Ectodermal cell (in vitro differentiated cells): ENCODE data around the gene UST. TPM values are rescaled to one million over a fixed set of nuclear protein-coding genes. Genes with fewer than 3 reads are reported as not detected.

Experiments used
- H3K27ac ChIP-seq: 2 replicates; pipeline ENCODE4 v1.7.0; 2013; ENCODE audit warnings: mild to moderate bottlenecking, low read depth, low read length; ENCODE audit not compliant: insufficient read depth, poor library complexity, severe bottlenecking
- H3K27me3 ChIP-seq: 2 replicates; pipeline ENCODE4 v1.7.0; 2013; ENCODE audit warnings: mild to moderate bottlenecking, low read length; ENCODE audit not compliant: insufficient read depth, control insufficient read depth, poor library complexity, severe bottlenecking
- H3K36me3 ChIP-seq: one replicate; pipeline ENCODE4 v1.7.0; 2013; ENCODE audit warnings: low read length; ENCODE audit not compliant: control insufficient read depth, insufficient read depth
- H3K4me1 ChIP-seq: one replicate; pipeline ENCODE4 v1.7.0; 2013; ENCODE audit warnings: low read length; ENCODE audit not compliant: control insufficient read depth, insufficient read depth
- H3K4me3 ChIP-seq: 2 replicates; pipeline ENCODE4 v1.7.0; 2013; ENCODE audit warnings: low read depth, low read length, control low read depth; ENCODE audit not compliant: insufficient read depth
- H3K9me3 ChIP-seq: 2 replicates; pipeline ENCODE4 v1.7.0; 2013; ENCODE audit warnings: mild to moderate bottlenecking, low read length, moderate library complexity; ENCODE audit not compliant: control insufficient read depth
- whole genome bisulfite sequencing, 2 experiments: methylation state at CpG; one replicate each; pipeline ENCODE4 v1.1.7; 2013; ENCODE audit warnings: missing lambda C conversion rate in 2 of 2; 5-methylcytosine and 5-hydroxymethylcytosine counted together
- polyA plus RNA-seq, 4 experiments: library from polyadenylated mRNA; stranded (reverse); fragments of 50-300 nt; gene quantifications; one replicate each; pipeline ENCODE4 v1.2.3, GENCODE V29; 2013

The UST gene
- 37.2 TPM for polyA plus RNA-seq (2013, experiment 1 of 4)
- 37.2 TPM for polyA plus RNA-seq (2013, experiment 2 of 4)
- 28.8 TPM for polyA plus RNA-seq (2013, experiment 3 of 4)
- polyA plus RNA-seq (2013, experiment 4 of 4): 28.5 TPM

GRCh38 chr6:148746363-148747144 is at the start of gene UST:
TSS of gene UST (plus strand) at chr6:148747030. CDS start at chr6:148747431, 401 bp downstream.
- H3K27ac ChIP-seq: peak within 1 kb of the TSS; percentile 20
- 0 to 1% methylated on average over 49 to 50 of the region's 50 CpGs for WGBS, 2 experiments
- H3K36me3 ChIP-seq: no peaks in the 10 kb centered on the region
- H3K27me3 ChIP-seq: no peaks in the 10 kb centered on the region
- peaks cover 16% of the 10 kb centered on the region for H3K4me1 ChIP-seq
- peak within 1 kb of the TSS; percentile 71 for H3K4me3 ChIP-seq
- no peaks in the 10 kb centered on the region for H3K9me3 ChIP-seq

- 94 to 95% methylated on average over 26 of the region's 26 CpGs for WGBS, 2 experiments
- Histone ChIP-seq H3K27ac (no peak overlapping the region), H3K27me3 (no peaks in the 10 kb centered on the region), H3K36me3 (no peaks in the 10 kb centered on the region), H3K4me1 (no peaks in the 10 kb centered on the region), H3K4me3 (no peak overlapping the region), H3K9me3 (no peaks in the 10 kb centered on the region)
Observed at GRCh38 chr6:148697895-148698440, 48.9 kb upstream of the UST start.

GRCh38 chr6:148698671-148699180 is 48.1 kb upstream of the UST start:
- no peaks in the 10 kb centered on the region for H3K36me3 ChIP-seq
- H3K27ac ChIP-seq: no peak overlapping the region
- H3K27me3 ChIP-seq: no peaks in the 10 kb centered on the region
- no peak overlapping the region for H3K4me3 ChIP-seq
- no peaks in the 10 kb centered on the region for H3K9me3 ChIP-seq
- 95 to 96% methylated on average over 27 of the region's 27 CpGs for WGBS, 2 experiments
- no peaks in the 10 kb centered on the region for H3K4me1 ChIP-seq

GRCh38 chr6:148700047-148700715 is 46.6 kb upstream of the UST start:
- no peaks in the 10 kb centered on the region for H3K27me3 ChIP-seq
- no peaks in the 10 kb centered on the region for H3K36me3 ChIP-seq
- H3K9me3 ChIP-seq: no peaks in the 10 kb centered on the region
- H3K4me1 ChIP-seq: no peaks in the 10 kb centered on the region
- 96 to 97% methylated on average over 1 to 2 of the region's 2 CpGs for WGBS, 2 experiments
- no peak overlapping the region for H3K4me3 ChIP-seq
- no peak overlapping the region for H3K27ac ChIP-seq

- Histone ChIP-seq H3K9me3 (no peaks in the 10 kb centered on the region), H3K4me3 (no peak overlapping the region), H3K27me3 (no peaks in the 10 kb centered on the region), H3K36me3 (no peaks in the 10 kb centered on the region), H3K4me1 (no peaks in the 10 kb centered on the region), H3K27ac (no peak overlapping the region)
- 64 to 71% methylated on average over 6 to 7 of the region's 8 CpGs for WGBS, 2 experiments
Observed at GRCh38 chr6:148700741-148701311, 46.0 kb upstream of the UST start.

- H3K4me3 ChIP-seq: no peak overlapping the region
Observed at GRCh38 chr6:148701375-148701774, 45.5 kb upstream of the UST start.

GRCh38 chr6:148703900-148704299 is 42.9 kb upstream of the UST start:
- 100% methylated on average over 1 to 2 of the region's 2 CpGs for WGBS, 2 experiments
- Histone ChIP-seq H3K4me3 (no peak overlapping the region), H3K27ac (no peak overlapping the region), H3K9me3 (no peaks in the 10 kb centered on the region), H3K36me3 (no peaks in the 10 kb centered on the region), H3K27me3 (no peaks in the 10 kb centered on the region), H3K4me1 (no peaks in the 10 kb centered on the region)

More at GRCh38 chr6:148701375-148701774, 45.5 kb upstream of the UST start:
- no peaks in the 10 kb centered on the region for H3K4me1 ChIP-seq
- no peaks in the 10 kb centered on the region for H3K36me3 ChIP-seq
- H3K9me3 ChIP-seq: no peaks in the 10 kb centered on the region
- no peaks in the 10 kb centered on the region for H3K27me3 ChIP-seq
- H3K27ac ChIP-seq: no peak overlapping the region
- 96 to 99% methylated on average over 3 of the region's 3 CpGs for WGBS, 2 experiments

- no peak overlapping the region for H3K4me3 ChIP-seq
- 78 to 82% methylated on average over 7 of the region's 7 CpGs for WGBS, 2 experiments
- H3K4me1 ChIP-seq: no peaks in the 10 kb centered on the region
- no peaks in the 10 kb centered on the region for H3K27me3 ChIP-seq
- H3K9me3 ChIP-seq: no peaks in the 10 kb centered on the region
- no peaks in the 10 kb centered on the region for H3K36me3 ChIP-seq
- no peak overlapping the region for H3K27ac ChIP-seq
Observed at GRCh38 chr6:148704400-148705246, 42.2 kb upstream of the UST start.

GRCh38 chr6:148708707-148709106 is 38.1 kb upstream of the UST start:
- no peaks in the 10 kb centered on the region for H3K9me3 ChIP-seq
- H3K36me3 ChIP-seq: no peaks in the 10 kb centered on the region
- no peak overlapping the region for H3K27ac ChIP-seq
- H3K4me1 ChIP-seq: no peaks in the 10 kb centered on the region
- no peaks in the 10 kb centered on the region for H3K27me3 ChIP-seq
- 100% methylated on average over 1 of the region's 1 CpG for WGBS, 2 experiments
- H3K4me3 ChIP-seq: no peak overlapping the region
